Motor neuron (in vitro differentiated cells): Measurements from ENCODE around the gene SDF2. TPM values are rescaled to one million over a fixed set of nuclear protein-coding genes. Genes with fewer than 3 reads are reported as not detected.

Source experiments
- ATAC-seq, 8 experiments: fragments of 200-7000 bp; cut with Tn5 transposase; replicated peaks in 6 of 8; 2 replicates each; pipeline ENCODE4 v1.8.0; 2021; ENCODE audit warnings: mild to moderate bottlenecking in 8 of 8, moderate library complexity in 8 of 8
- H3K27ac ChIP-seq, 2 donors: fragments of 250-450 bp; sonication (Bioruptor Pico); 2 replicates each; pipeline ENCODE4 v1.9.0; 2021; ENCODE audit warnings: antibody characterized with exemption in 2 of 2, mild to moderate bottlenecking in 2 of 2, moderate library complexity in 1 of 2
- H3K4me1 ChIP-seq, 2 donors: fragments of 250-450 bp; sonication (Bioruptor Pico); replicated peaks in 1 of 2; 2 replicates each; pipeline ENCODE4 v1.6.1; 2021; ENCODE audit warnings: antibody characterized with exemption in 2 of 2, mild to moderate bottlenecking in 2 of 2, moderate library complexity in 1 of 2
- H3K4me3 ChIP-seq, 5 donors: fragments of 250-450 bp; sonication (Bioruptor Pico); 2 replicates each; pipeline ENCODE4 v1.9.0; 2021; ENCODE audit warnings: antibody characterized with exemption in 5 of 5, mild to moderate bottlenecking in 5 of 5, moderate library complexity in 4 of 5
- WGBS, 10 experiments: fragments of 450-650 bp; shearing (Covaris generic); methylation state at CpG; one replicate each; pipeline ENCODE4 v1.0.0; 2022; 5-methylcytosine and 5-hydroxymethylcytosine counted together
- in situ Hi-C, 9 experiments: fragments of 400-800 bp; cut with MboI; loops; one replicate each; pipeline ENCODE4 v1.15.0; 2021; ENCODE audit warnings: low sequenced_read_pairs in 9 of 9, low pct_unique_long_range_greater_than_20kb in 2 of 9; ENCODE audit not compliant: unreplicated experiment in 9 of 9
- total RNA-seq, 8 experiments: library from RNA; unstranded; fragments of 300-600 nt; gene quantifications; 2 replicates each; pipeline versions ENCODE4 v1.2.3 to v1.2.4, GENCODE V29; 2022

The SDF2 gene, protein sequence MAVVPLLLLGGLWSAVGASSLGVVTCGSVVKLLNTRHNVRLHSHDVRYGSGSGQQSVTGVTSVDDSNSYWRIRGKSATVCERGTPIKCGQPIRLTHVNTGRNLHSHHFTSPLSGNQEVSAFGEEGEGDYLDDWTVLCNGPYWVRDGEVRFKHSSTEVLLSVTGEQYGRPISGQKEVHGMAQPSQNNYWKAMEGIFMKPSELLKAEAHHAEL
- 10 to 100 TPM; 39.5 to 79.9 (median 47.5) TPM for total RNA-seq

GRCh38 chr17:28661635-28662526 lies at the start of gene SDF2, which contains the start of gene SUPT6H:
SDF2 (minus strand) TSS chr17:28661906; CDS start chr17:28661876, 30 bp downstream.
SUPT6H (plus strand) TSS chr17:28662205; CDS start chr17:28673402, 11,197 bp downstream.
- in situ Hi-C loops = no loop called here
- WGBS, 10 experiments = 0 to 20% (median 0%) methylated on average over 1 to 29 of the region's 66 CpGs; no CpG with 5 or more reads in 5 of the 10 experiments
- peak; percentile 87 to 95 (median 94) for ATAC-seq
- H3K4me1 ChIP-seq = peaks cover 2 to 13% of the 10 kb centered on the region in 2 donors
- peak within 1 kb of the TSS; percentile 98 to 99 for H3K27ac ChIP-seq
- peak within 1 kb of the TSS; percentile 70 to 94 (median 84) for H3K4me3 ChIP-seq

- WGBS, 10 experiments = 0% methylated on average over 1 of the region's 74 CpGs; no CpG with 5 or more reads in 9 of the 10 experiments
- peak overlapping the region; percentile 88 to 93 for H3K27ac ChIP-seq
- ATAC-seq = peak; percentile 87 to 93 (median 92)
- in situ Hi-C loops = loop anchor here in 1 of 9 experiments (25.0 kb wide), 1 partner anchor 99 kb away; the partner anchor contains the start of gene RSKR
- H3K4me3 ChIP-seq = peak overlapping the region; percentile 52 to 69 (median 61)
- H3K4me1 ChIP-seq = peaks cover 15 to 17% of the 10 kb centered on the region in 2 donors
These were observed 49.4 kb upstream of the SDF2 start for GRCh38 chr17:28710861-28711722.

DNA sequence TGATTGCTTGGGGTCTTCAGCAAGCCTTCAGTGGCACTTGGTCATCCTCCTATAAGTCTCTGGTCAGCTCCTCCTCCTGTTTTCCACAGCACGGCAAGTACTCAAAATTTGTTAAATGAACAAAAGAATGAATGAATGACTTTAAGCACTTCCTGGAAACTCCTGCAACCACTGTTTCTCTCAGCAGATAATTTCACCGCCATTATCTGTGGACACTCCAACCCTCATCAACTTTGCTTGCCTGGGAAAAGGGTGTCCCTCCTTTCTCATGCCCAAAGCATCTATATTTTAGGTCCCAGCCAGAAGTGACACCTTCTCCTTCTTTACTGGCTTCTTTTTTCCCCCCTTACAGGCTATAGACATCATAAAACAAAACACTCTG lies 45.6 kb upstream of the SDF2 start:
- Histone ChIP-seq H3K4me3 (no peak overlapping the region), H3K4me1 (peaks cover 10 to 12% of the 10 kb centered on the region in 2 donors), H3K27ac (no peak overlapping the region)
- WGBS, 10 experiments = 40 to 100% (median 75%) methylated on average over 1 to 2 of the region's 2 CpGs; no CpG with 5 or more reads in 3 of the 10 experiments
- in situ Hi-C loops = loop anchor here in 1 of 9 experiments (25.0 kb wide), 1 partner anchor 95 kb away; the partner anchor contains the start of gene RSKR
- no peak for ATAC-seq

DNA sequence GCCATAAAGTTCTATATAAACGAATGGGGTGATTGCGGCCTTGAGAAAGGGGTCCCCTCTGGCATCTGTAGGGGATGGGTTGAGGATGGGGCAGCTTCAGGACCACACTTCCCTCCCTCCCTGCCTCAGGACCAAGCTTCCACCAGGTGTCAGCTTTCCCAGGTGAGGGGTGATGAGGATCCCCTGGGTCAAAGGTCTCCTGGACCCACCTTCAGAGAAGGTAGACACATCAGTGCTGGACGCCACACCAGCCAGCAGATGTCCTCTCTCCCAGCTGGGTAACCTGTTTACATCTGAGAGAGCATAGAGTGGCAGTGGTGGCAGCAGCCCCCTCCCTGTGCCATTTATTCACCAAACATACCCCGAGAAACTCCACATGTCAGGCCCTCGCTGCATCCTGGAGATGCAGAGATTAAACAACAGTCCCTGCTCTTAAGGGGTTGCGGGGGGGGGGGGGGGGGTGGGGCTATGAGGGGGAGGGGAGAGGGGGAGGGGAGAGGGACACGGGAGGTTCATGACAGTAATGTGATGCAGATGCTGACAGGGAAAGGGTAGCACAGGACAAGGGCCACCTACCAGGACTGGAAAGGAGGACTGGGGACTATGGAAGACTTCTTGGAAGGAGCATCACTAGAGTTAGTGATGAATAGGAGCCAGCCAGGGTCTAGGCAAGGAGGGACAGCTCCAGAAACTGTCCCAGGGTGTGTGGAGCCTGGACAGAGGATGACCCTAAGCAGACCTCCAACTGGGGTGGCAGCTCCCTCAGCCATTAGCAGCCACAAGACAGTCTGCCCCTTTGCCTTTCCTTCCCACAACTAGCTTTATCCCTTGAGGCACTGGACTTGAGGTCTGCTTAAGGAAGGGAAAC lies 45.0 kb upstream of the SDF2 start:
- Histone ChIP-seq H3K27ac (no peak overlapping the region), H3K4me1 (peaks cover 5 to 6% of the 10 kb centered on the region in 2 donors), H3K4me3 (no peak overlapping the region)
- in situ Hi-C loops = loop anchor here in 1 of 9 experiments (25.0 kb wide), 1 partner anchor 94 kb away; the partner anchor contains the start of gene RSKR
- 92% methylated on average over 2 of the region's 7 CpGs; no CpG with 5 or more reads in 8 of the 10 experiments for WGBS, 10 experiments
- no peak for ATAC-seq

DNA sequence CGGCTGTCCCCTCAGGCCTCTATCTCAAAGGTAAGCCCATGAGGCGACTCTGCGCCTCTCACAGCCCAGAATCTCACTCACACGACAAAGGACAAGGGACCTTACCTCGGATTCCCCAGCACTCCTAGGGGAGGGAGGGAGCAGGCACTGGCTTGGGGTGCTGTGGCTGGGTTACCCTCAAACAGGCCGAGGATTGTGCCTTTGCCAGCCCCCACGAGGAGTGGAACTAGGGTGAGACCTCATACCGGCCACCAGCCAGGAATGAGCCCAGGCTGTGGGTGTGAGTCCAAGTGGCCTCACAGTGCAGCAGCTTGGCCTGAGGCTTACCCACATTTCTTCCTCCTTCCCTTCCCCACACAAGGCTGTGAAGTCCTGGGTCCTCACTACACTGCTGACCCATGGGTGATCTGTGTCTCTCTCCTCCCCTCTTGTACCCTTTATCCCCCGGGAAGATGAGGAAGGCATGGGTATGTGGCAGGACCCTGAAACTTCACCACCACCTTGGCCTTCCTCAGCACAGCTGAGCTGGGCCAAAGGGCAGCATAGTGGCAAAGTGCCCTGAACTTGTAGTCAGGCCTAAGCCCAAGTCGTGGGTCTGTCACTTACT lies 44.1 kb upstream of the SDF2 start:
- 52 to 100% (median 83%) methylated on average over 1 to 3 of the region's 10 CpGs; no CpG with 5 or more reads in 5 of the 10 experiments for WGBS, 10 experiments
- ATAC-seq = no peak
- Histone ChIP-seq H3K27ac (no peak overlapping the region), H3K4me3 (no peak overlapping the region), H3K4me1 (peaks cover 5 to 6% of the 10 kb centered on the region in 2 donors)
- in situ Hi-C loops = loop anchor here in 1 of 9 experiments (25.0 kb wide), 1 partner anchor 94 kb away; the partner anchor contains the start of gene RSKR

- in situ Hi-C loops = loop anchor here in 1 of 9 experiments (25.0 kb wide), 1 partner anchor 93 kb away; the partner anchor contains the start of gene RSKR
- H3K4me3 ChIP-seq = no peak overlapping the region
- WGBS, 10 experiments = 80 to 100% methylated on average over 1 of the region's 5 CpGs; no CpG with 5 or more reads in 8 of the 10 experiments
- ATAC-seq = peak in 3 of 8 experiments; percentile 7 to 15 (median 9)
- peaks cover 4 to 5% of the 10 kb centered on the region in 2 donors for H3K4me1 ChIP-seq
- H3K27ac ChIP-seq = no peak overlapping the region
These were observed 43.5 kb upstream of the SDF2 start for GRCh38 chr17:28705074-28705659.

DNA sequence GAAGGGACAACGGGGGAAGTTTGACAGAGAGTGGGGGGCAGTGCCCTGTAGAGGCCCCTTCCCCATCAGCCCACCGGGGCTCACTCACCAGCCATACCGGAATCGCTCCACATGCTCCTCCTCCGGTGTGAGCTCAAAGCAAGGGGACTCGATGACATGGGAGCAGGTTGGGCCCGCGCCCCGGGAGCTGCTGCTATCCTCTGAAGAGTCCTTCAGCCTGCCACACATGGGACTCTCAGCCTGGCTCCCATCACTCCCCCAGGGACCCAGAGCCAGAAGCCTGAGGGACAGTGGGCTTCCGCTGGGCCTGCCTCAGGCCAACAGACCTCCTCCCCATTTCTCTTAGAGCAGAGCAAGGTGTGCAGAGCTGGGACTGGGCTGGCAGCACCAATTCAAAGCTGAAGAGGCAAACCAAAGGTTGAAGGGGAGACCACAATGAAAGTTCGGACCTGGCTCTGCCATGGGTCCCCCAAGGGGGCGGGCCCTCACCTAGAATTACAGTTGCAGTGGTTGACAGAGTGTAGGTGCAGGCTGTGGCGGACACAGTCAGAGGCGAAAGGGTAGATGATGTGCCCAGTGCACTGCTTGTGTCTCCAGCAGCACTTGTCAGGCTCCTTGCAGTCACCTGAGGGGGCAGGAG lies 42.6 kb upstream of the SDF2 start:
- WGBS, 10 experiments = 100% methylated on average over 2 of the region's 14 CpGs; no CpG with 5 or more reads in 9 of the 10 experiments
- H3K27ac ChIP-seq = no peak overlapping the region
- no peaks in the 10 kb centered on the region for H3K4me1 ChIP-seq
- H3K4me3 ChIP-seq = no peak overlapping the region
- in situ Hi-C loops = loop anchor here in 1 of 9 experiments (25.0 kb wide), 1 partner anchor 92 kb away; the partner anchor contains the start of gene RSKR
- peak in 5 of 8 experiments; percentile 4 to 20 (median 13) for ATAC-seq

GRCh38 chr17:28703552-28704218 lies 42.0 kb upstream of the SDF2 start:
- WGBS, 10 experiments = 50 to 100% (median 86%) methylated on average over 1 to 10 of the region's 16 CpGs; no CpG with 5 or more reads in 2 of the 10 experiments
- H3K4me3 ChIP-seq = no peak overlapping the region
- H3K4me1 ChIP-seq = no peaks in the 10 kb centered on the region
- in situ Hi-C loops = loop anchor here in 1 of 9 experiments (25.0 kb wide), 1 partner anchor 91 kb away; the partner anchor contains the start of gene RSKR
- ATAC-seq = peak in 2 of 8 experiments; percentile 1 to 4
- H3K27ac ChIP-seq = no peak overlapping the region

GRCh38 chr17:28702752-28703150 lies 41.0 kb upstream of the SDF2 start:
- 50 to 100% (median 60%) methylated on average over 1 of the region's 3 CpGs; no CpG with 5 or more reads in 5 of the 10 experiments for WGBS, 10 experiments
- ATAC-seq = no peak
- Histone ChIP-seq H3K4me1 (no peaks in the 10 kb centered on the region), H3K4me3 (no peak overlapping the region), H3K27ac (no peak overlapping the region)
- in situ Hi-C loops = loop anchor here in 1 of 9 experiments (25.0 kb wide), 1 partner anchor 90 kb away; the partner anchor contains the start of gene RSKR
